Gastroesophageal sphincter (tissue), 4 donors: ENCODE results near the gene CCSER1. TPM values are rescaled to one million over a fixed set of nuclear protein-coding genes. Genes with fewer than 3 reads are reported as not detected.

Experiments used
- ATAC-seq: fragments of 150-250 bp; one replicate; pipeline ENCODE4 v1.9.1; 2016; ENCODE audit warnings: mild to moderate bottlenecking, moderate library complexity
- H3K27ac ChIP-seq, 4 donors: fragments of 200-600 bp; sonication (generic) in 3 of 4; 1 replicate in 3 of 4; 2 replicates in 1 of 4; pipeline ENCODE4 v1.5.1; 2016 to 2019
- H3K27me3 ChIP-seq: fragments of 200-600 bp; sonication (generic); one replicate; pipeline ENCODE4 v1.5.1; 2019
- H3K36me3 ChIP-seq, 2 donors: fragments of 200-600 bp; sonication (generic); one replicate each; pipeline ENCODE4 v1.5.1; 2019; ENCODE audit warnings: control low read depth in 1 of 2
- H3K4me1 ChIP-seq, 3 donors: fragments of 200-600 bp; sonication (generic); 1 replicate in 2 of 3; 2 replicates in 1 of 3; pipeline ENCODE4 v1.5.1; 2016 to 2019; ENCODE audit warnings: control low read depth in 2 of 3
- H3K4me3 ChIP-seq, 2 donors: fragments of 200-600 bp; sonication (generic); one replicate each; pipeline ENCODE4 v1.5.1; 2019; ENCODE audit warnings: mild to moderate bottlenecking in 1 of 2, moderate library complexity in 1 of 2
- H3K9me3 ChIP-seq, 3 donors: fragments of 200-600 bp; sonication (generic); one replicate each; pipeline ENCODE4 v1.5.1; 2017 to 2019; ENCODE audit warnings: control low read depth in 2 of 3
- EP300 ChIP-seq: sonication (generic); formaldehyde crosslinking; IDR thresholded peaks from one replicate; pipeline ENCODE4 v1.6.1; 2017; ENCODE audit warnings: antibody characterized with exemption, mild to moderate bottlenecking
- POLR2A ChIP-seq, 2 donors: fragments of 450-650 bp; IDR thresholded peaks; one replicate each; pipeline ENCODE4 v1.6.1; 2017; ENCODE audit warnings: antibody characterized with exemption in 2 of 2, mild to moderate bottlenecking in 2 of 2, moderate library complexity in 1 of 2
- POLR2AphosphoS5 ChIP-seq: sonication (generic); formaldehyde crosslinking; IDR thresholded peaks from one replicate; pipeline ENCODE4 v1.6.1; 2017; ENCODE audit warnings: antibody characterized with exemption
- WGBS, 2 donors: methylation state at CpG; one replicate each; pipeline ENCODE4 v1.1.5; 2018; ENCODE audit warnings: low coverage in 1 of 2; 5-methylcytosine and 5-hydroxymethylcytosine counted together
- total RNA-seq, 4 donors: library from RNA; depleted of rRNA; stranded (reverse); fragments of >200 nt; gene quantifications; one replicate each; pipeline ENCODE4 v1.1.0, GENCODE V29; 2016
- TF ChIP-seq, protein P1 (sequence below), 4 experiments: fragments of 200-600 bp in 2 of 4; fragments of 450-650 bp in 2 of 4; sonication (generic) in 1 of 4; IDR thresholded peaks; one replicate each; pipeline ENCODE4 v1.5.1; 2017 to 2019; ENCODE audit warnings: antibody characterized with exemption in 4 of 4, mild to moderate bottlenecking in 2 of 4, moderate library complexity in 2 of 4

The CCSER1 gene
- total RNA-seq, 4 donors from 2014 or later = 2.4 to 9.3 (median 4.6) TPM

DNA sequence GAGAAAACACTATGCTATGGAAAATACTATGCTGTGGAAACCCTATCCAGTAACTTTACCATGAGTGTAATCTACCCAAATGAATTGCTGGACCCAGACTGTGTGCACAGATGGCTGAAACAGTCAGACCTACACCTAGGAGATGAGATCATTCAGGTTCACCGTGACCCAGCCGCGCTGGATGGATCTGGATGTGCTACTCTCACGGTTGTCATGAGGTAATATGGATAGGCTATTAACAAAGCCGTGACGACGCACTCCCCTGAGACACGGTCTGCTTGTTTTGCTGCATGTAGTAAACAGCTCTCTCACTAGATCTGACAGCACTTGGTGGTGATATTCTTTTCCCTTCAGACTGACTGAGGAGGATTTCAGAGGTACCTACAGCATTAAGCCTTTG lies 1344.1 kb downstream of the CCSER1 start:
- H3K27me3 ChIP-seq = no peaks in the 10 kb centered on the region
- TF ChIP-seq EP300 (no peak), POLR2AphosphoS5 (no peak), POLR2A (IDR thresholded peaks at IDR 0.05) (no peak)
- TF ChIP-seq, protein P1, sequence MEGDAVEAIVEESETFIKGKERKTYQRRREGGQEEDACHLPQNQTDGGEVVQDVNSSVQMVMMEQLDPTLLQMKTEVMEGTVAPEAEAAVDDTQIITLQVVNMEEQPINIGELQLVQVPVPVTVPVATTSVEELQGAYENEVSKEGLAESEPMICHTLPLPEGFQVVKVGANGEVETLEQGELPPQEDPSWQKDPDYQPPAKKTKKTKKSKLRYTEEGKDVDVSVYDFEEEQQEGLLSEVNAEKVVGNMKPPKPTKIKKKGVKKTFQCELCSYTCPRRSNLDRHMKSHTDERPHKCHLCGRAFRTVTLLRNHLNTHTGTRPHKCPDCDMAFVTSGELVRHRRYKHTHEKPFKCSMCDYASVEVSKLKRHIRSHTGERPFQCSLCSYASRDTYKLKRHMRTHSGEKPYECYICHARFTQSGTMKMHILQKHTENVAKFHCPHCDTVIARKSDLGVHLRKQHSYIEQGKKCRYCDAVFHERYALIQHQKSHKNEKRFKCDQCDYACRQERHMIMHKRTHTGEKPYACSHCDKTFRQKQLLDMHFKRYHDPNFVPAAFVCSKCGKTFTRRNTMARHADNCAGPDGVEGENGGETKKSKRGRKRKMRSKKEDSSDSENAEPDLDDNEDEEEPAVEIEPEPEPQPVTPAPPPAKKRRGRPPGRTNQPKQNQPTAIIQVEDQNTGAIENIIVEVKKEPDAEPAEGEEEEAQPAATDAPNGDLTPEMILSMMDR (IDR thresholded peaks at IDR 0.05) = no peak
- WGBS, 2 donors = 83 to 93% methylated on average over 8 of the region's 8 CpGs

DNA sequence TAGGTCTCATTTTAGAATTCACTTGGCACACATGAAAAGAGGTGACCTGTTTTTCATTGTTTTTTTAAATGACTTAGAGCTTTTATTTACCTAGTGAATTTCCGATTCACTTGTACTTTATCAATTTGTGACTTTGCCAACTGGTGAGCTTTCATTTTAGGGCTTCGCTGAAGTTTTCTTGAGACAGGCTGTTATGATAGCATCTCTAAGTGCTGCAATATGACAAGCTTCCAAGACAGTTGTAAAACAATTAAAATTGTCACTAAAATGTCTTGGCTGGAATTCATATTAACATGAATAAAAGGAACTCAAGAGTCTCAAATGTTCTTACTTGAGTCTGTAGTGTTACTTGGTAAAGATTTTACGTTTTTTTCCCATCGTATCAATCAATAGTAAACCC lies 1344.9 kb downstream of the CCSER1 start:
- H3K36me3 ChIP-seq = no peaks in the 10 kb centered on the region
- ATAC-seq = no peak
- WGBS, 2 donors = 50 to 54% methylated on average over 4 of the region's 4 CpGs
- H3K27ac ChIP-seq = no peak overlapping the region
- no peak overlapping the region for H3K4me3 ChIP-seq
- H3K9me3 ChIP-seq = no peaks in the 10 kb centered on the region
- H3K4me1 ChIP-seq = no peaks in the 10 kb centered on the region
- H3K27me3 ChIP-seq = no peaks in the 10 kb centered on the region
- TF ChIP-seq POLR2A (IDR thresholded peaks at IDR 0.05) = no peak
- TF ChIP-seq, protein P1 (IDR thresholded peaks at IDR 0.05) = no peak
- TF ChIP-seq POLR2AphosphoS5 = no peak
- TF ChIP-seq EP300 = no peak

More for the DNA sequence above, 1344.1 kb downstream of the CCSER1 start:
- Histone ChIP-seq H3K9me3 (peaks cover 0 to 1% (median 0%) of the 10 kb centered on the region in 3 donors), H3K27ac (no peak overlapping the region), H3K4me3 (no peak overlapping the region), H3K36me3 (no peaks in the 10 kb centered on the region), H3K4me1 (no peaks in the 10 kb centered on the region)
- no peak for ATAC-seq

DNA sequence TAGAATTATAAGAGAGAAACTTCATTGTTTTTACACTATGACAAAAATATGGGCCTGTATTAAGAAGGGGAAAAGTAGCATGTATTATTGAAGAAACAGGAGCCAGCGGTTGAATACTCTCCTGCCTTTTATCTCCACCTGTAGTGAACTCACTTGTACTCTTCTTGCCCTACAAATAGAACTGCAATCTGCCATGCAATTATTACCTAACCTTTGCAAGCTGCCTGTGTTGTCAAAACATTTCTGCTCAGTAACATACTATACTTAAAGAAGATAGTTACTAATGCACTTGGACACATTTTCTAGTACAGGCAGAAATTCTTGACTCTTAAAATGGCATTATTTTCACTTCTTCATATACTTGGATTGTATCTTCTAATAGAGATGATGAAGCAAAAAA lies 1358.2 kb downstream of the CCSER1 start:
- H3K4me1 ChIP-seq = no peaks in the 10 kb centered on the region
- no peak overlapping the region for H3K27ac ChIP-seq
- no peak for ATAC-seq
- no peak overlapping the region for H3K4me3 ChIP-seq
- H3K9me3 ChIP-seq = no peaks in the 10 kb centered on the region
- 73 to 84% methylated on average over 1 of the region's 1 CpG for WGBS, 2 donors
- no peaks in the 10 kb centered on the region for H3K36me3 ChIP-seq
- TF ChIP-seq EP300 = no peak
- TF ChIP-seq POLR2A (IDR thresholded peaks at IDR 0.05) = no peak
- TF ChIP-seq POLR2AphosphoS5 = no peak
- TF ChIP-seq, protein P1 (IDR thresholded peaks at IDR 0.05) = no peak
- H3K27me3 ChIP-seq = no peaks in the 10 kb centered on the region

DNA sequence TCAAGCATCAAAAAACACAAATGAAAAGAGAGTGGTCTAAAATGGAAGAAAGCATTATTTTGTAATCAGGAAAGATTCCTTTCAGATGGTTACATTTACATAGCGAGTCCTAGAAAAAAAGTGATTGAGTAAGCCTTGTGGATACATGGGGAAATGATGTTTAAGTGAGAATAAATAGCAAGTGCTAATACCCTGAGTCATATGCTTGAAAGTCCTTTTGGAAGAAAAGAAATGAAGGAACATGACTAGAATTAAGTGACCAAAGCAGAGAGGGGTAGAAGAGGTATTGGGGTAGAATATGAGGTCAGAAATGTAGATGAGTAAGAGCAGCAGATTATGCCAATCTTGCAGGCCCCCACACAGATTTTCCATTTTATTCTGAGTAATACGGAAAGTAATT lies 1361.8 kb downstream of the CCSER1 start:
- no peaks in the 10 kb centered on the region for H3K27me3 ChIP-seq
- no peaks in the 10 kb centered on the region for H3K4me1 ChIP-seq
- H3K27ac ChIP-seq = no peak overlapping the region
- no peak overlapping the region for H3K4me3 ChIP-seq
- no peak for ATAC-seq
- 78 to 79% methylated on average over 2 of the region's 2 CpGs for WGBS, 2 donors
- TF ChIP-seq POLR2AphosphoS5 = no peak
- TF ChIP-seq, protein P1 (IDR thresholded peaks at IDR 0.05) = no peak
- TF ChIP-seq POLR2A (IDR thresholded peaks at IDR 0.05) = no peak
- no peak for TF ChIP-seq EP300
- no peaks in the 10 kb centered on the region for H3K36me3 ChIP-seq
- H3K9me3 ChIP-seq = no peaks in the 10 kb centered on the region

DNA sequence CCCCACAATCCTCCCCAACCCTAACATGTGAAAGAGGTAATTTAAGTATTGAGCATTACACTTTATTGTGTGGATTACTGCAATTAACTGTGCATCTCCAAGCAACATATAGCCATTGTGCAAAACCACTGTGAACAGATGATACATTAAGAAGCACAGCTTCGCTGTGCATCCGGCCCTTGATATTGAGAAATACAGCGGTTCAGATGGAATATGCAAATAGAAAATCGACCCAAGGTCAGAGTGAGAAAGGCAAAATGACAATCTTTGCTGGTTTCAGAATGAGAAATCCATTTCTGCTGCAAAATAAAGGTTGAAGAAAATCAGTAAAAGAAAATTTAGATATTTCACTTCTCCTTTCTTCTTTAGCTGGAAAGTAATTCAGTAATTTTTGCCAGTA lies 1370.7 kb downstream of the CCSER1 start:
- TF ChIP-seq POLR2AphosphoS5 (no peak), POLR2A (IDR thresholded peaks at IDR 0.05) (no peak)
- Histone ChIP-seq H3K36me3 (no peaks in the 10 kb centered on the region), H3K9me3 (no peaks in the 10 kb centered on the region), H3K27me3 (no peaks in the 10 kb centered on the region), H3K27ac (no peak overlapping the region), H3K4me3 (no peak overlapping the region), H3K4me1 (no peaks in the 10 kb centered on the region)
- ATAC-seq = no peak
- 71 to 94% methylated on average over 3 to 4 of the region's 4 CpGs for WGBS, 2 donors
